Astrocyte (in vitro differentiated cells and primary cell): ENCODE measurements around the gene TLE1. TPM values are rescaled to one million over a fixed set of nuclear protein-coding genes. Genes with fewer than 3 reads are reported as not detected.

Experiments
- DNase-seq: peaks from one replicate; pipeline ENCODE4 v3.0.0-alpha.2; 2010; ENCODE audit warnings: low read depth
- FAIRE-seq: peaks from 2 replicates; lab custom pipeline; 2011; peaks lifted over from hg19 to GRCh38; lab: Jason Lieb, UNC
- H2AFZ ChIP-seq: 2 replicates; pipeline ENCODE4 v1.6.0; 2012; ENCODE audit warnings: low read depth, low read length, inconsistent platforms
- H3K27ac ChIP-seq: 2 replicates; pipeline ENCODE4 v1.5.1; 2011; ENCODE audit warnings: low read depth, low read length, inconsistent platforms
- H3K27me3 ChIP-seq: 2 replicates; pipeline ENCODE4 v1.6.0; 2011; ENCODE audit warnings: low read length, inconsistent platforms; ENCODE audit not compliant: insufficient read depth
- H3K36me3 ChIP-seq: 2 replicates; pipeline ENCODE4 v1.5.1; 2011; ENCODE audit warnings: low read length, inconsistent platforms; ENCODE audit not compliant: insufficient read depth
- H3K4me1 ChIP-seq: 2 replicates; pipeline ENCODE4 v1.5.1; 2011; ENCODE audit warnings: low read length, inconsistent platforms; ENCODE audit not compliant: insufficient read depth
- H3K4me2 ChIP-seq: 2 replicates; pipeline ENCODE4 v1.6.0; 2012; ENCODE audit warnings: low read length, inconsistent platforms
- H3K4me3 ChIP-seq: 2 replicates; pipeline ENCODE4 v1.5.1; 2011; ENCODE audit warnings: low read depth, mild to moderate bottlenecking, low read length, inconsistent platforms; ENCODE audit not compliant: insufficient read depth
- H3K79me2 ChIP-seq: 2 replicates; pipeline ENCODE4 v1.6.0; 2012; ENCODE audit warnings: mild to moderate bottlenecking, low read length, inconsistent platforms; ENCODE audit not compliant: insufficient read depth
- H3K9ac ChIP-seq: 2 replicates; pipeline ENCODE4 v1.6.0; 2012; ENCODE audit warnings: mild to moderate bottlenecking, low read length, inconsistent platforms
- H3K9me3 ChIP-seq: 2 replicates; pipeline ENCODE4 v1.5.1; 2012; ENCODE audit warnings: low read depth, mild to moderate bottlenecking, low read length, inconsistent platforms; ENCODE audit not compliant: insufficient read depth
- H4K20me1 ChIP-seq: 2 replicates; pipeline ENCODE4 v1.6.0; 2012; ENCODE audit warnings: low read length, inconsistent platforms; ENCODE audit not compliant: insufficient read depth
- H3K27ac Mint-ChIP-seq: one replicate; pipeline ENCODE4 v1.8.0; 2021; ENCODE audit warnings: mild to moderate bottlenecking, mixed read lengths; ENCODE audit not compliant: unreplicated experiment
- H3K27me3 Mint-ChIP-seq: one replicate; pipeline ENCODE4 v1.8.0; 2021; ENCODE audit warnings: low read depth, mixed read lengths; ENCODE audit not compliant: unreplicated experiment
- H3K36me3 Mint-ChIP-seq: one replicate; pipeline ENCODE4 v1.8.0; 2021; ENCODE audit warnings: low read depth, mixed read lengths; ENCODE audit not compliant: unreplicated experiment
- H3K4me1 Mint-ChIP-seq: one replicate; pipeline ENCODE4 v1.8.0; 2021; ENCODE audit warnings: low read depth, mixed read lengths; ENCODE audit not compliant: unreplicated experiment
- H3K4me3 Mint-ChIP-seq: one replicate; pipeline ENCODE4 v1.8.0; 2021; ENCODE audit warnings: mild to moderate bottlenecking, moderate library complexity, mixed read lengths; ENCODE audit not compliant: unreplicated experiment
- H3K9me3 Mint-ChIP-seq: one replicate; pipeline ENCODE4 v1.8.0; 2021; ENCODE audit warnings: mild to moderate bottlenecking, mixed read lengths; ENCODE audit not compliant: unreplicated experiment
- CTCF ChIP-seq: IDR thresholded peaks from 2 replicates; pipeline ENCODE4 v1.5.1; 2011; ENCODE audit warnings: low read depth, mild to moderate bottlenecking, inconsistent platforms, low read length, moderate library complexity; ENCODE audit not compliant: insufficient read depth
- EZH2 ChIP-seq: IDR thresholded peaks from 2 replicates; pipeline ENCODE4 v1.6.1; 2012; ENCODE audit warnings: mild to moderate bottlenecking, low read length, inconsistent platforms; ENCODE audit not compliant: insufficient read depth
- total RNA-seq: library from RNA; stranded (reverse); gene quantifications from 2 replicates; pipeline ENCODE4 v1.2.1, GENCODE V29; 2021

TLE1 gene
- total RNA-seq, 1 donor from 2014 or later: 29.6 TPM

DNA sequence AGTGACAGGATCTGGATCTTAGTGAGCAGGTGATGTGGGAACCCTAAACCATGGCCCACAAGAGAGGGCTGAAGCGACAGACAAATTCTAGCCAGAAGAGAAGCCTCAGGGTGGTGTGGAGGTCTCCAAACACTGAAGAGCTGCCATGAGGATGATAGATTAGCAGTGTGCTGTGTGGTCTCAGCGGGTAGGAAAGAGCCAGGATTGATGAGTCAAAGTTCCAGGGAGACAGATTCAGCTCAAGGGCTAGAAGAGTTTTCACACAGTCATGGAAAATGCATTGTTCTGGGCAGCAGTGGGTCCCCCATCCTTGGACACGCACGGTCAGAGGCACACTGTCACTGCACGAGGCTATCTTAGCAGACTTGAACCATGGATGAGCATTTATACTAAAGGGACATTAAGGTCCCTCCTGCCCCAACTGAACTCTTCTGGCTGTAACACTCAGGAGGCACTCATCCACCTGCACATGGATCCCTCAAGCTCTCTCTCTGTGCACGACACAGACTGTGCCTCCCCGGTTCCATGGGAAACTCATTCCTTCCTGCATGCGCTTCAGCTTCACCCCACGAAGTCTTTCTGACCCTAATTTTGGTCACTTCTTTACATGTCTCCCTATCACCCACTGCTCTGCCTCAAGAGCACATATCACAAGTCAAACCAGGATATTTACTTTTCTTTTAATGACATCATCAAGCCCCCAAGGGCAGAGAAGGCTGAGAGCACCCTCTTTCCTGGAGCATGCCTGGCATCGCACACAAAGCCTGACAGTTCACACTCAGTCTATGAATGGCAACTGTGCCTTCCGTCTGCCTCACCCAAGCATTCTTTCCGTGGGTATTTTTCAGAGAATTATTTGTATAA lies 84.8 kb downstream of the TLE1 start:
- Mint-ChIP-seq H3K4me1 (peaks cover 4% of the 10 kb centered on the region), H3K36me3 (peaks cover 19% of the 10 kb centered on the region), H3K27me3 (no peaks in the 10 kb centered on the region), H3K27ac (no peak overlapping the region), H3K4me3 (no peak overlapping the region), H3K9me3 (peaks cover 2% of the 10 kb centered on the region)
- no peaks in the 10 kb centered on the region for H3K79me2 ChIP-seq
- FAIRE-seq: no peak
- H3K4me3 ChIP-seq: no peak overlapping the region
- peak; percentile 79 for DNase-seq
- no peak for TF ChIP-seq EZH2
- TF ChIP-seq CTCF: no peak
- H3K9me3 ChIP-seq: no peaks in the 10 kb centered on the region
- H3K9ac ChIP-seq: no peak overlapping the region
- no peaks in the 10 kb centered on the region for H3K36me3 ChIP-seq
- peaks cover 8% of the 10 kb centered on the region for H3K4me1 ChIP-seq
- H3K27ac ChIP-seq: no peak overlapping the region
- H2AFZ ChIP-seq: no peak overlapping the region
- H3K4me2 ChIP-seq: no peak overlapping the region
- no peaks in the 10 kb centered on the region for H4K20me1 ChIP-seq
- no peaks in the 10 kb centered on the region for H3K27me3 ChIP-seq

DNA sequence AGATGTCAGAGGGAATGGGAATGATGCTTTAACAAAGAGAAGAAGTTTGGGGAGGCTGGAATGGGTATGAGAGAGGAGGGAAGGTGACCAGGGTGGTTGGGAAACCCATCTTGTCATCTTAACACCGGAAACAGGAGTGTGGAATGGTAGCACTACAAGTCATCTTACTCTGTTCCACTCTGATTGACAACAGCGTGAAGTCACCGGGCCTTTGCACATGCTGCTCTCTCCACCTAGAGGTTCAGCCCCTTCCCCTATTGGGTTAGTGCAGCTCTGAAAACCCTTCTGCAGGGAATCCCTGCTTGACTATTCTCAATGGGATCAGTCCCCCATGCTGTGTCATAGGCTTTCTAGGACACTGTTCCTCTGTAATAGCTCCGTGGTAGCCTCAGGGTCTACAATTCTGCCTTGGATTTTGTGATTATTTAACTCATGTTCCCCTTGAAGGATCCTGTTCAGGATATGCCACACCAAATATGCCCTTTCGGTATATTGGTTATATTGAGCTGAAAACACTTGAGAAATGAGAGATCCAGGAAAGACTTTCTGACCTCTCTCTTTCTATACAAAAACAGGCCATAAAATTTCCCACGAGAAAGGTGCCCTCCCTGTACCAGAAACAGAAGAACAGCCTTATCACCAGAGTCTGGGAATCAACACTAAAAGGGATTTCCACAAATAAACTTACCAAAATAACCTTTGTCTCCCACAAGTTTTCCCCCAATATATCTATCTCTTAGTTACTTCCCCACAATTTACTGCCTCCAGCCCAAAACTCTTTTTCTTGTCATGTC lies 86.3 kb downstream of the TLE1 start:
- H3K27me3 ChIP-seq: no peaks in the 10 kb centered on the region
- H3K36me3 ChIP-seq: no peaks in the 10 kb centered on the region
- Mint-ChIP-seq H3K4me1 (no peaks in the 10 kb centered on the region), H3K27ac (no peak overlapping the region), H3K36me3 (peaks cover 26% of the 10 kb centered on the region), H3K27me3 (no peaks in the 10 kb centered on the region), H3K9me3 (peaks cover 3% of the 10 kb centered on the region), H3K4me3 (no peak overlapping the region)
- no peak overlapping the region for H2AFZ ChIP-seq
- no peak overlapping the region for H3K9ac ChIP-seq
- DNase-seq (no peak), FAIRE-seq (no peak)
- no peaks in the 10 kb centered on the region for H4K20me1 ChIP-seq
- no peak for TF ChIP-seq EZH2
- TF ChIP-seq CTCF: no peak
- no peak overlapping the region for H3K4me2 ChIP-seq
- no peaks in the 10 kb centered on the region for H3K79me2 ChIP-seq
- no peak overlapping the region for H3K27ac ChIP-seq
- no peak overlapping the region for H3K4me3 ChIP-seq
- H3K9me3 ChIP-seq: no peaks in the 10 kb centered on the region
- H3K4me1 ChIP-seq: peaks cover 8% of the 10 kb centered on the region
